Forelimb muscle (tissue), 1 donor: ENCODE measurements around the gene CRB1. TPM values are rescaled to one million over a fixed set of nuclear protein-coding genes. Genes with fewer than 3 reads are reported as not detected.

Experiments
- DNase-seq: peaks from one replicate; pipeline ENCODE4 v3.0.0-alpha.2; 2013; ENCODE audit warnings: low read depth
- polyA plus RNA-seq: library from polyadenylated mRNA; unstranded; fragments of 120-200 nt; gene quantifications from one replicate; pipeline ENCODE4 v1.2.1, GENCODE V29; 2013; ENCODE audit not compliant: insufficient read length

The CRB1 gene
- polyA plus RNA-seq, 1 donor = 0.39 TPM

DNA sequence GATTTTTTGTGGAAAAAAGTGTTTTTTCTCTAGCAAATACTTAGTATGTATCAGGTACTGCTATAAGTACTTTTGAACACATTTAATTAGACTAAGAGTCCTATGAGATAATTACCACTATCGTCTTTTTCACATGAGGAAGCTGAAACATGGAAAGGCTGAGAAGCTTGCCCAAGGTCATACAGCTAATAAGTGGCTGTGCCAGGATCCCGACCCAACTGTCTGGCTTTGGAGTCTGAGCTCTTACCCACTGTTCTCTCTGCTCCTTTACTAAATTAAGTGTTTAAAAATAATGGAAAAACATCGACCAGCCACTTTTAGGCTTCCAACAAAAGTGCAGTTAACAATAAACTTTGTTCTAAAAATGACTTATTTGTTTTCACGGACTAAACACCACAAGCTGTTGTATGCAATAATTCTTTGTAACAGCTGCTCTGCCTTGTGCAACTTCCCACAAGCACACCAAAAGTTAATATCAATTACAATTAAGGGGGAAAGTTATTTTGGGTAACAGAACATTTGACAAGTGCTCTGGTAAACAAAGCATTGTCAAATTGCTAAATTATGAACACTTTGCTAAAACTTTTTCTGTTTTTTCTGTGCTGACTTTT is 75.7 kb downstream of the CRB1 start:
- no peak for DNase-seq

DNA sequence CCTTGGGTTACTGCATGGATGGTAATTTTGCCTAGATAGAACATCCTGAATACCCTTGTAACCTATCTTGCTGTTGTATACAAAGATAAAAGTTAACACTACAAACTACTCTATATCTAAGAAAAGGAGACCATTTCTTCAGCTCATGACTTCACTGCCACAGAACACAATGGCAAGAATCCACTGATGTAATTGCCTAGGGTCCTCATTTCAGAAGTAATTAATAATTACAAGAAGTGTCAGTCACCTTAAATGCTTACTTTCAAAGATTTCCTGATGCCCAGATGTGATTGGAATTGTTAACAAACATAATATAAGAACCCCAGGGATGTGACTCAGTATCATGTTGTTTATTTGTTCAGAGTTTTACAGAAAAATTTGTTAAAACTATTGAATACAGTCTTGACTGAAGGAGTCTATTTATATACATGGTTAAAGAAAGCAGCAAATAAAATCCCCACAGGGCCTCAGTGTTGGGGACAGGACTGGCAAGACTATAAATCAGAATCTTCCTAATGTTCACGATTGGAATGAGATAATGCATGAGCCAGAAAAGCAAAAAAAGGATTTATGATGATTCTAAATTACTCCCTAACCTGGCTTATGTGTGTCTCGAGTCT is 83.9 kb downstream of the CRB1 start:
- DNase-seq = no peak

DNA sequence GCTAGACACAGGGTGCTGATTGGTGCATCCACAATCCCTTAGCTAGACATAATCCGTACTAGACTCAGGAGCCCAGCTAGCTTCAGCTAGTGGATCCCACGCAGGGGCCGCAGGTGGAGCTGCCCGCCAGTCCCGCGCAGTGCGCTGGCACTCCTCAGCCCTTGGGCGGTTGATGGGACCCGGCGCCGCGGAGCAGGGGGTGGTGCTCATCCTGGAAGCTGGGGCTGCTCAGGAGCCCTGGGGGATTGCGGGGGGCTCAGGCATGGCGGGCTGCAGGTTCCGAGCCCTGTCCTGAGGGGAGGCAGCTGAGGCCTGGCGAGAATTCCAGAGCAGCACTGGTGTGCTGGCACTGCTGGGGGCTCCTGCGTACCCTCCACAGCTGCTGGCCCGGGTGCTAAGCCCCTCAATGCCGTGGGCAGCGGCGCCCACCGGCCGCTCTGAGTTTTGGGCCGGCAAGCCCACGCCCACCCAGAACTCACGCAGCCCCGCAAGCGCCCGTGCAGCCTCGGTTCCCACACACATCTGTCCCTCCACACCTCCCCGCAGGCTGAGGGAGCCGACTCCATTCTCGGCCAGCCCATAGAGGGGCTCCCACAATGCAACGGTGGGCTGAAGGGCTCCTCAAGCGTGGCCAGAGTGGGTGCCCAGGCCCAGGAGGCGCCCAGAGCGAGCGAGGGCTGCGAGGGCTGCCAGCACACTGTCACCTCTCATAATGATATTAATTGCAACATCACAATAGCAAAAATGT is 87.4 kb downstream of the CRB1 start:
- no peak for DNase-seq

DNA sequence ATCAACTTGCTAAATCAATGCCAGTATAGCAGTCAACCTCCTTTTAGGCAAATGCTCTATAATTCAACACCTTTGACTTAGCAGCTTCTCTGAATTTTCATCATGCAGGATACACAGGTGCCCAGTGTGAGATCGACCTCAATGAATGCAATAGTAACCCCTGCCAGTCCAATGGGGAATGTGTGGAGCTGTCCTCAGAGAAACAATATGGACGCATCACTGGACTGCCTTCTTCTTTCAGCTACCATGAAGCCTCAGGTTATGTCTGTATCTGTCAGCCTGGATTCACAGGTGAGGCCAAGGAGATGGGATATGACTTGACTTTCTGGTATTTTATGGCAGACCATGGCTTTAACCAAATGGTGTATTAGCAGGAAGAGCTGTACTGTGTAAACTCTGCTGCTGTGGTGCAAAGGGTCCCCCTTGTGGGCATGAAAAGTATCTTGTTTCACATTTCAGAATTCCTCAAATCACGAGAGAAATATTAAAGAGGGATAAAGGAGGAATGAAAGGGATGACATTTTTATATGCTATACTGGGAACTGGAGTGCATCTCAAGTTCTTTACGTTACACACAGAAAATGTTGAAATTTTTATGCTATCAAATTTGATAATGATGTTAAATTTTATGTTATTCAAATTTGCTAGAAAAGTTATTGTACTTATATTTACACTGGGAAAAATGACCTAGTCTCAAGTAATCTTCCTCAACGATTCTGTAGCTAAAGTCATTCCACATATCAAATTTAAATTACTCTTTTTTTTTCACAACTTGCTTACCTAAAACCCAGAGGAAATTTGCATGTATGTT is 88.9 kb downstream of the CRB1 start:
- no peak for DNase-seq

DNA sequence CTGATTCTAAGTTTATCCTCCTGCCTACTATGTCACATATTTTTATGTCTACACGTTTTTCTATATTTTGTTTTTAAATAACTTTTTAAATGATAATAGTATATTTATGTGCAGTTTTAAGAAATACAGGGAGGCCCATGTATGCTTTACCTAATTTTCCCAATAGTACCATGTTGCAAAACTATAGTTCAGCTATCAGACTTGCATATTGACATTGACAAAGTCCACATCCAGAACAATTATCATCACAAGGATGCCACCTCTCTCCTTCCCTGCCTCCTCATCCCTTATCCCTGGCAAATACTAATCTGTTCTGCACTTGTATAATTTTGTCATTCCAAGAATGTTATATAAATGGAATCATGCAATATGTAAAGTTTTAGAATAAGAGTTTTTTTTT is 90.9 kb downstream of the CRB1 start:
- no peak for DNase-seq

DNA sequence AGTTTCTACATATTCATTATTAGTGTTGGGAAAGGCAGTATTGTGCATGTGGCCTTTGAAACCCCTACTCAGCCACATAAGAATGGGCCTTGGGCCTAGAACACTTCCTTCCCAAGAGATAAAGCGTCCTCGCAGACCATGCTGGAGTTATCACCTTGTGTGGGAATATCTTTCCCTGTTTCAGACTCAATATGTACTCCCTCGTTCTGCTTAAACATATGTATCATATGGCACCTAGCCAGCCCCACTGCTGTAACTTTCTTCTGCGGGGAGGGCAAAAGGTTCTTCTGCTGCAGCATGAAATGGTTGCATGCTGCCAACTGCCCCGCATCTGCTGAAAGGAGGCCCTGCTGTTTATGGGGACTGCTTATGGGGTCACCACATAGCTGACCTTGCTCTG is 92.0 kb downstream of the CRB1 start:
- no peak for DNase-seq

DNA sequence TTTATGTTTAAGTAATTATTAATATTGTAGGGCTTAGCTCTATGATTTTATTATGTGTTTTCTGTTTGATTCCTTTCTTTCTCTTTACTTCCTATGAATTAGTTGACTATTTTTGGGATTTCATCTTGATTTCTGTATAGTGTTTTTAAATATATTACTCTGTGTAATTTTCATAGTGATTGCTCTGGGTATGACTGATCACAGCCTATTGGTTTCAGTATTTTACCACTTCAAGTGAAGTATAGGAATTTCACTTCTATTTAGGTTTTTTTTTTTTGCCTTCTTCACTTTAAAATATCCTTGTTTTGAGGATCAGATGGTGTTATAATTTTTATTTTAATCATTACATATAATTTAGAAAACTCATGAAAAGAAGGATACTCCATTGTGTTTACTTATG is 94.8 kb downstream of the CRB1 start:
- no peak for DNase-seq

DNA sequence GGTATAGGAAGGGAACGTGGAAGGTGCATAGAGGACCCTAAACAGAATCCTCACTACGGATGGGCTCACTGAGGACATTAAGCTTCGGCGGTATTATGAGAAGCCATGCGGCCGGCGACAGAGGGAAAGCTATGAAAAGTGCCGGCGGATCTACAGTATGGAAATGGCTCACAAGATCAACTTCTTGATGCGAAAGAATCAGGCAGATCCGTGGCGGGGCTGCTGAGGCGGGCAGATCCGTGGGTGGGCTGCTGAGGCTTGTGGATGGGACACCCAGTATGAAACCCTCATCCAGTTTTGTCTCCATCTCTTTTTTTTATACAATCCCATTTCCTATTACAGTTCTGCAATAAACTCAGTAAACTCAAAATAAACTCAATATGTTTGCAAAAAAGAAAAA is 95.8 kb downstream of the CRB1 start:
- no peak for DNase-seq

DNA sequence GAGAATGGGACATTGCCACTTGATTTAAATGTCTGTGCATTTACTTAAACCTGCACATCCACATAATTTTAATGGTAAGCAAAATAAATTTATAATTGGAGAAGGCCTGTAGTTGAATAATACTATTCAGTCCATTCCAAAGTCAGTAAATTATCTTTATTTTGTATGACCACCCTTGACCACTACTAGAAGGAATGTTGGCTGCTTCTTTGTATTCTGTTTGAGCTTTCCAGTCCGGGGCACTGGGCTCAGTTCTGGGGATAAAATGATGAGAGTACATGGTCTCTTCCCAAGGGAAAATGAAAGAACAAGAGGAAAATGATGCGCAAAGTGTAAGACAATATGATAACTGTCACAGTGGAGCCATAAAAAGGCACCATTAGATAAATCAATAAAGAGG is 98.9 kb downstream of the CRB1 start:
- no peak for DNase-seq

DNA sequence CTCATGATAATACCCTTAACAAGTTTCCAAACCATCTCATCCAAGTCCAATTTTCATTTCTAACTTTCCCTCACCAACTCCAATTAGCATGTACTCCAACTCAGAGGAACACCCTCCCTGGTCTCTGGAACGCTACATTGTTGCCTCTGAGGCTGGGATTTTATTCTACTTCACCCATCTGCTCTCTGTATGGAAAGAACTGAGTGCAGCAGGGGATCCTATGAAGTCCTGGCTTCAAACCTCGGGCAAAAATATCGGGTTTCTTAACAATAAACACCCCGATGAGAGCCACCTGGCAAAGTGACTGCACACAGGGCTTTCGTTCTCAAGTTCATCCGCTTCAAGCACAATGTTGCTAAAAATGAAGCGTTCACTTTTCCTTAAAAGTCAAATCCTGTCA is 99.6 kb downstream of the CRB1 start:
- DNase-seq = no peak

DNA sequence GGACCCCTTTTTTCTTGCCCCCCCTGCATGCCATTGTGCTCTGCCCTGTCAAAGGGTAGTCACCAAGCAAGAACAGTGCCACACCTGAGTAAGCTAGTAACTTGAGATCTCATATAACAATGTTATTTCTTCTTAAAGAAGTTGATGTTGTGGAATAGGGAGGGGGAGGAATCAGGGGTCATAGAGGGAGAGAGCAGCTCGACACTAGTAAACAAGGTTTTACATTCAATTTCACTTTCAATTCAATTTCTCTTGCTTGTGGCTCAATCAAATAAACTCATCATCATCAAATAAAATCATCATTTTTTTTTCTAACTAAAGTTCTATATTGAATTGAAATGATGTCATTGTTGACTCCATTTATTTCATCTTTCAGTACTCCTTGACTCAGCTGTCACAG is 106.4 kb downstream of the CRB1 start:
- no peak for DNase-seq

DNA sequence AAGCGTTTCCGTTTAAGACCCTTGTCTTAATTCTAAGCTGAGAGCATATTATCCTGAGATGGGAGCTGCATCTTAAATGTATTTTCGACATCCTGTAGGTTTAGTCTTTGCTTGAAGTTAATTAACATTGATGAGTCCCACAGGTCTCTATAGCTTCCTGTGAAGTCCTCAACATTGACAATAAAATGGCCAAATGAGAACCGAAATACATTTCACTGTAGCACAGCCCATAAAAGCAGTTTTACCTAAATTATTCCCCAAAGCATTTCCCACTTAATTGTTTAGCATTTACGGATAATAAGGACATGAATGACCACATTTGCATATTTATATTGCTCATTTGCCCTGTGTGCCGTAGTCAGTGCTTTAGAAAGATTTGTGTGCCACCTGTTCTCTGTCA is 116.4 kb downstream of the CRB1 start:
- DNase-seq = no peak

DNA sequence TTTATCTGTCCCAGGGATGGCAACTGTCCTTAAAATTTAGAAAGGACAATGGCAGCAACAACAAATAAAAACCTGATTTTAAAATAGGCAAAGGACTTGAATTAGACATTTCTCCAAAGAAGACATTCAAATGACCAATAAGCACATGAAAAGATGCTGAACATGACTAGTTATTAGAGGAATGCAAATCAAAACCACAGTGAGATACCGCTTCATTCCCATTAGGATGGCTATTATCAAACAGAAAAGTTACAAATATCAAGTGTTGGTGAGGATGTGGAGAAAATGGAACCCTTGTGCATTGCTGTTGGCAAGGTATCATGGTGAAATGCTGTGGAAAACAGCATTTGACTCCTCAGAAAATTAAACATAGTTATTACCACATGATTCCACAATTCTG is 120.7 kb downstream of the CRB1 start:
- DNase-seq = no peak

DNA sequence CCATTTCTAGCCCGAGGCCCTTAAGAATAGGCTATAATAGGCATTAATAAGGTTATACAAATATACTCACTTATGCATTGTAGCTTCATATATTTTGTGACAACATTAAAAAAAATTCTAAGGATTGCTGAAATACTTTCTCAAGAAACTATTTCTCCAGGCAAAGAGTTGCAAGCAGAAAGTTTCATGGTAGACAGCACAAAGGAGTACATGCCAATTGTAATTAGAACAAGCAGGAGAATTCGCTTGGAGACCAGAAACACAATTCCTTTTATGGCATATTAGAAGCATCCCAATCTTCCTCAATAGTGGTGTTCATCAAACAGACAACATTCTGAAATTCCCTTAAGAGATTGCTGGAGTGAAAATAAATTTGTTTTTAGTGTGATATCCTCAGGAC is 122.8 kb downstream of the CRB1 start:
- no peak for DNase-seq

DNA sequence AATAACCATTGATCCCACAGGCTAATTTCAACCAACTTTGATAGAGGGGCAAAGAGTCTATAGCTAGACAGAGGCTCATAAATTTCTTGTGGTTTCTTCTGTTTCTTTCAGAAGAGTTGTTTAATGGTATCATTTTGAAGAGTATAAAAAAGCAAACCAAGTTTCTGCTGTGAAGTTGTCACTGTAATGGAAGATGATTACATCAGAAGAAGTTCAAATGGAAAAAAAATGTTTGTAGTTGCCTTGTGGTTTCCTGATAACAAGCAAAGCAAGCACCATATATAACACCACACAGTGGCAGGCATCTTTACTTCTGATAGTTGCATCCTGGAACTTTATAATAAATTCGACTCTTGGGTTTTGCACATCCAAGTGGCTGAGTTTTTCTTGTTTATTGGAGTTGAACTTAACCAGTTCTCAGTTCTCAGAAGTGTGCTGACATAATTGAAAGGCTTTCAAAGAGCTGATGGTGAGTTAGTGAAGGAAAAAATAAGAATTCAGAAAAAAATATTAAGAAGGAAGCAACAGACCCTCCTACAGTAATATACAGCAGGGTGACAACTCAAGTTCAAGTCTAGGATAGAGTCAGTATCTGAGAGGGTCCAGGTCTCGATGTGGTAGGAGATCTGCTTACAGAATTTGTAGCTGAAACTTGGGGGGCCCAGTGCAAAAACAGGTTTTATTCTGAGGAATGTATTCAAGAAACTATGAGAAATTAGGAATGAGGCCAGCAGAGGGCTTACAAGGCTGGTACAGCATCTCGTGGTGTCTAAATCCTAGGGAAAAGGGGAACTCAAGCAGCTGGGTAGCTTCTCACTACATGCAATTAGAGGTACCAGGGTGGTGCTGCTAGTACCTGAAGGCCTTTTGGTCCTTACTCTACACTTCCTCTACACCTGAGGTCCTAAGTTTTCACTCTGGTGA is 123.5 kb downstream of the CRB1 start:
- DNase-seq = no peak

DNA sequence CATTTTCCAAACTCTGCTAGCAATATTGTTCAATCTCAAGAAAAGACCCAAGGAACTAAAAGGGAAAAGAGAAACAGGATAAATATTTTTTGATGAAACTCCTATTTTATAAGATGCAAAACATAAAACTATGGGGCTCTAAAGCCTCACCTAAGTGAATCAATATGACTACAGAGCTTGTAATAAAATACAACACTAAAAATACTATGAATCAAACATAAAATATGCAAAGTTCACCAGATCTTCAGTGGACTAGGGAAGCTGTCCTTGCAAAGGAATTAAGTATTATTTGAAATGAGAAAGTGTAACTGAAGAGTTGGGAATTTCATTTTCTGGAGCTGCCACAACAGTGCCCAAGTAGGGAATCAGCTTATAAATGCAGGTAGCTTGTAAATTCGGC is 124.5 kb downstream of the CRB1 start:
- no peak for DNase-seq

DNA sequence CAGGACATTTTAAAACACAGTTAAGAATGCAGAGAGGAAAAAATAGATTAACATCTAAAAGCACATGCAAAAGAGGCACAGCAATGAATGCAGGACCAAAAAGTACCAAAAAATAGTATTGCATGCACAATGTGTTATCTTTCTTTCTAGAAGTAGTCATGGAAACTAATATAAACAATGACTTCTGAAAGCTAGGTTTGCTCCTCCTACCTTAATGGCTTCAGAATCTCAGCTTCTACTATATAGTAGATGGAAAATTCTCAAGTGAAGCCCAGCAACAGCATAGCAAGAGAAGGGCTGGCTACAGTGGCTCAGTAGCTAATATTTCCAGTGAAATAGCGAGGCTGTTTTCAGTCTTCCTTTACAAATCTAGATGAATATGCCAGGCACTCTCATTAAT is 125.1 kb downstream of the CRB1 start:
- no peak for DNase-seq

DNA sequence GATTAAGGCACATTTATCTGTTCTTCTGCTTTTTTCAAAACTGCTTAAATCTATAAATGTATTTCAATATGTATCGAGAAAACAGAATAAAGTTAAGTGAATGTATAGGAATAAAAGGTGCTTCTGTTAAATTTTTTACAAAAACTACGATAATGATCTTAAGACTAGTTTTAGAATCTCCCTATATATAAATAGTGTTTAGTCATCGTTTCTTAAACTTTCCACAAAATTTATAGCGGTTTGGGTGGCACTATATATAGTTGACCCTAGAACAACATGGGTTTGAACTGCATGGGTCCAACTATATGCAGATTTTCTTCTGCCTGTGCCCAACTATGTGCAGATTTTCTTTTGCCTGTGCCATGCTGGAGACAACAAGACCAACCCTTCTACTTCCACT is 125.7 kb downstream of the CRB1 start:
- DNase-seq = no peak

DNA sequence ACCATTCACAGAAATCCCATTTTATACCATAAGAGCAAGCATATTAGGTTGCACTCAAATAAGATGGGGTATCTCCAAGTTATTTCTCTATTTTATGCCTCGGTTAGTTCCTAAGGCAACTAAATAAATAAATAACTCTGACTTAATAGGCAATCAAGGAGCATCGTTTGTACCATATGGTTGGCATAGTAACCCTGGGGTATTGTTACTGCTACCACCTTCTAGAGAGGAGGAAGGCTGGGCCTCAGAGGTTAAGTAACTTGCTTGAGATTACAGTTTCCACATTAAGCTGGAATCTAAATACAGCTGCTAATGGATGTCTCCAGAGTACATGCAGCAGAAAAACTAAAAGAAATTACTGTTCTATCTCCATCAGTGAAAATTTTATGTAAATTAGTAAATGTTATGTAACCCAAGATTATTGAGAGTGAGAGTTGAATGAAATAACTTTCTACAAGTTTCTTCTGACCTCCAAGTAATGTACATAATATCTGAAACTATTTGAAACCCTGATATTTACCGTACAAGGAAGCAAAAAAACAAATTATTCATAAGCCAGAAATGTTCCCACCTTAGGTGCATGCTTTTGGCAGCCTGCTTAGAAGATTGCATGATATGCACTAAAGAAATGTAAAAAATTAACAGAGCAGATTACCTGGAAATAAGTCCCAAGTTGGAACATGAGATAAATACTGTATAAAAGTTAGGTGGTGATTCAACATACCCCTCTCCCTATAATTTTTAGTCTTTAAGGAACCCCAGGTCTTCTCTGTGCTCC is 127.0 kb downstream of the CRB1 start:
- no peak for DNase-seq

DNA sequence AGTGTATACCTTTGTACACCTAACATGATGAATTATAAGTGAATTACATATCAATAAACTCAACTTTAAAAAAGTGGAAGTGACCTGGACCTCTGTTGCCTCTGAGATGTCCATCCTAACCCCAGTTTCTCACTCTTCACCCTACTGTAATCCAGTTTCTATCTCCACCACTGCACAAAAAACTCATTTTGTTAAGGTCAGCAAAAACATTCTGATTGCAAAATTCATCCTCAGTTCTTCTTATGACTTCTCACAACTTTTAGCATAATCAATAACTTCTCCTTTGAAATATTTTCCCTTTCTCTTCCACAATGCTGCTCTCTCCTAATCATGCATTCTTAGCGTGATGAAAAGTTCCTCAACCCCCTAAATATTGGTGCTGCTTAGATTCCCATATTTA is 129.8 kb downstream of the CRB1 start:
- DNase-seq = no peak
